Prostate gland (tissue), 2 donors: ENCODE measurements around the gene ATP5MC2. TPM values are rescaled to one million over a fixed set of nuclear protein-coding genes. Genes with fewer than 3 reads are reported as not detected.

Source experiments
- DNase-seq: peaks from one replicate; pipeline ENCODE4 v3.0.0-alpha.2; 2019; ENCODE audit warnings: low spot score
- H3K27ac ChIP-seq, 2 donors: fragments of 200-600 bp; sonication (generic); 2 replicates each; pipeline ENCODE4 v1.5.1; 2017 to 2019
- H3K27me3 ChIP-seq: fragments of 200-600 bp; sonication (generic); replicated peaks from 2 replicates; pipeline ENCODE4 v1.5.1; 2019; ENCODE audit not compliant: insufficient read depth
- H3K36me3 ChIP-seq, 2 donors: fragments of 200-600 bp; sonication (generic); 1 replicate in 1 of 2; 2 replicates in 1 of 2; pipeline versions ENCODE4 v1.5.1 to v1.8.1; 2017 to 2019
- H3K4me1 ChIP-seq: fragments of 200-600 bp; sonication (generic); replicated peaks from 2 replicates; pipeline ENCODE4 v1.5.1; 2019
- H3K4me3 ChIP-seq, 2 donors: fragments of 200-600 bp; sonication (generic); 2 replicates each; pipeline ENCODE4 v1.5.1; 2017 to 2019
- H3K9me3 ChIP-seq: fragments of 200-600 bp; sonication (generic); 2 replicates; pipeline ENCODE4 v1.5.1; 2017
- CTCF ChIP-seq, 4 experiments: fragments of 200-600 bp in 2 of 4; fragments of 450-650 bp in 2 of 4; sonication (generic) in 2 of 4; IDR thresholded peaks; 1 replicate in 3 of 4; 2 replicates in 1 of 4; pipeline ENCODE4 v1.5.1; 2016 to 2019; ENCODE audit warnings: antibody characterized with exemption in 4 of 4, mild to moderate bottlenecking in 2 of 4, moderate library complexity in 2 of 4
- POLR2A ChIP-seq: fragments of 450-650 bp; IDR thresholded peaks from one replicate; pipeline ENCODE4 v1.6.1; 2016; ENCODE audit warnings: antibody characterized with exemption, mild to moderate bottlenecking
- POLR2AphosphoS5 ChIP-seq: sonication (generic); formaldehyde crosslinking; IDR thresholded peaks from one replicate; pipeline ENCODE4 v1.6.1; 2017; ENCODE audit warnings: antibody characterized with exemption
- WGBS: methylation state at CpG from one replicate; pipeline ENCODE4 v1.1.5; 2018; 5-methylcytosine and 5-hydroxymethylcytosine counted together
- intact Hi-C: fragments of 100-400 bp; cut with DNase I; formaldehyde crosslinking; loops from one replicate; pipeline ENCODE4 v1.14.2; 2022
- total RNA-seq, 2 donors: library from RNA; depleted of rRNA; stranded (reverse); fragments of >200 nt; gene quantifications; one replicate each; pipeline ENCODE4 v1.1.0, GENCODE V29; 2016

The ATP5MC2 gene
- total RNA-seq, 2 donors from 2014 or later = 419 to 728 TPM

- H3K4me1 ChIP-seq = peaks cover 9% of the 10 kb centered on the region
- intact Hi-C loops = loop anchor here (2.0 kb wide), 1 partner anchor 50 kb away; the partner anchor contains the start of gene ATF7
- peak overlapping the region; percentile 26 to 39 for H3K4me3 ChIP-seq
- WGBS = 3% methylated on average over 51 of the region's 51 CpGs
- H3K36me3 ChIP-seq = no peaks in the 10 kb centered on the region
- H3K9me3 ChIP-seq = no peaks in the 10 kb centered on the region
- TF ChIP-seq POLR2A (no peak), CTCF (IDR thresholded peaks at IDR 0.05) (no peak), POLR2AphosphoS5 (peak; percentile 26)
- no peak for DNase-seq
- no peaks in the 10 kb centered on the region for H3K27me3 ChIP-seq
- peak overlapping the region; percentile 84 to 89 for H3K27ac ChIP-seq
These were observed 1.3 kb upstream of the ATP5MC2 start for GRCh38 chr12:53677016-53677799.

- peak overlapping the region; percentile 26 to 39 for H3K4me3 ChIP-seq
- WGBS = 5% methylated on average over 10 of the region's 15 CpGs
- no peaks in the 10 kb centered on the region for H3K36me3 ChIP-seq
- no peaks in the 10 kb centered on the region for H3K27me3 ChIP-seq
- peak overlapping the region; percentile 84 to 89 for H3K27ac ChIP-seq
- intact Hi-C loops = loop anchor here (2.0 kb wide), 1 partner anchor 50 kb away; the partner anchor contains the start of gene ATF7
- TF ChIP-seq CTCF (IDR thresholded peaks at IDR 0.05) = no peak
- no peak for TF ChIP-seq POLR2A
- no peak for TF ChIP-seq POLR2AphosphoS5
- no peaks in the 10 kb centered on the region for H3K9me3 ChIP-seq
- no peak for DNase-seq
- H3K4me1 ChIP-seq = peaks cover 9% of the 10 kb centered on the region
These were observed 753 bp upstream of the ATP5MC2 start for GRCh38 chr12:53676656-53677015.

GRCh38 chr12:53674977-53675700 is 744 bp downstream of the ATP5MC2 start:
- TF ChIP-seq POLR2AphosphoS5 (no peak), POLR2A (no peak), CTCF (IDR thresholded peaks at IDR 0.05) (no peak)
- intact Hi-C loops = loop anchor here (2.0 kb wide), 1 partner anchor 132 kb away; no protein-coding TSS in a partner anchor
- Histone ChIP-seq H3K27ac (peak overlapping the region; percentile 84 to 89), H3K4me3 (peak overlapping the region; percentile 57 to 59), H3K36me3 (no peaks in the 10 kb centered on the region), H3K27me3 (no peaks in the 10 kb centered on the region), H3K4me1 (peaks cover 9% of the 10 kb centered on the region), H3K9me3 (no peaks in the 10 kb centered on the region)
- no peak for DNase-seq
- WGBS = 12% methylated on average over 8 of the region's 8 CpGs

GRCh38 chr12:53670971-53671370 is 4.9 kb downstream of the ATP5MC2 start:
- no peak overlapping the region for H3K27ac ChIP-seq
- H3K27me3 ChIP-seq = no peaks in the 10 kb centered on the region
- H3K9me3 ChIP-seq = no peaks in the 10 kb centered on the region
- no peak for DNase-seq
- TF ChIP-seq CTCF (IDR thresholded peaks at IDR 0.05) = no peak
- TF ChIP-seq POLR2A = no peak
- no peak for TF ChIP-seq POLR2AphosphoS5
- intact Hi-C loops = no loop called here
- H3K36me3 ChIP-seq = peaks cover 11 to 21% of the 10 kb centered on the region in 2 donors
- peaks cover 3% of the 10 kb centered on the region for H3K4me1 ChIP-seq
- H3K4me3 ChIP-seq = no peak overlapping the region
